ENCODE measurements around the gene LAMC3.

Gene LAMC3

GRCh38 chr9:131008909-131009618 is at the start of gene LAMC3:
TSS of gene LAMC3 (plus strand) at chr9:131009174. CDS start at chr9:131009215, 41 bp downstream.
- peak in 1 of 2 experiments; percentile 16 for DNase-seq
- TF ChIP-seq GATA1 (IDR thresholded peaks at IDR 0.05; ENCODE audit: low read depth, low read length) (no peak), POLR2A (IDR thresholded peaks at IDR 0.05; ENCODE audit: low read length) (no peak)

- DNase-seq: no peak
- no peak for TF ChIP-seq POLR2A (IDR thresholded peaks at IDR 0.05; ENCODE audit: low read length)
- TF ChIP-seq GATA1 (IDR thresholded peaks at IDR 0.05; ENCODE audit: low read depth, low read length): no peak
Observed at GRCh38 chr9:130959809-130960334, 49.1 kb upstream of the LAMC3 start.

GRCh38 chr9:130960522-130961378 is 48.2 kb upstream of the LAMC3 start:
- no peak for TF ChIP-seq GATA1 (IDR thresholded peaks at IDR 0.05; ENCODE audit: low read depth, low read length)
- DNase-seq: no peak

DNA sequence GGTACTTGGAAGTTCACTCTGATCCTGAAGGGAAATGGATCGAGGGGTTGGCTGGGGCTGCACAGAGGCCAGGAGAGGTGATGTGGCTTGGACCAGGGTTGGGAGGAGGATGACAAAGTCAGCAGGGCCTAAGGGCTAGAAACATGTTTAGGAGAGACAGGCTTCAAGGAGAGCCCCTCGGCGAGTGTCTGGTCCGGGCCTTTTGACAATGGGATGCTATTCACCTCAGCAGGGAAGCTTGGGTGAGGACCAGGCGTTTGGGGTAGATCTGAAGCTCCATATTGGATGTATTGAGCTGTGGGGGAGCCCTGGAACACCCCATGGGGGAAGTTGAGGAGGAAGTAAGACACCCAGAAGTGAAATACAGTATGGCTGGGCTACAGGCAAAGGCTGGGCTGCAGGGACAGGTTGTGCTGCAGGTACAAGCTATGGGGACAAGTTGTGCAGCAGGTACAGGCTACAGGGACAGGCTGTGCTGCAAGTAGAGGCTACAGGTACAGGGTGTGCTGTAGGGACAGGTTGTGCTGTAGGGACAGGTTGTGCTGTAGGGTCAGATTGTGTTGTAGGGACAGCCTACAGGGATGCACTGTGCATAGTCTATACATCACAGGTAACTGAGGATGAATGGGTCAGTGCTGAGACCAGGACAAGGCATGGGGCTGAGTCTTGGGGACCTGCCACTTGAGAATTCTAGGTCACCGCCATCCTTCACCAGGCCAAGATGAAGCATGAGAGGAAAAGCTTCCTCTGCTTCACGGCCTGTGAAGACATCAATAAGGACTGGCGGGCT is 47.3 kb upstream of the LAMC3 start:
- TF ChIP-seq POLR2A (IDR thresholded peaks at IDR 0.05; ENCODE audit: low read length): no peak
- no peak for TF ChIP-seq GATA1 (IDR thresholded peaks at IDR 0.05; ENCODE audit: low read depth, low read length)
- DNase-seq: no peak

GRCh38 chr9:130962418-130963316 is 46.3 kb upstream of the LAMC3 start:
- DNase-seq: no peak
- TF ChIP-seq POLR2A (IDR thresholded peaks at IDR 0.05; ENCODE audit: low read length) (no peak), GATA1 (IDR thresholded peaks at IDR 0.05; ENCODE audit: low read depth, low read length) (no peak)

DNA sequence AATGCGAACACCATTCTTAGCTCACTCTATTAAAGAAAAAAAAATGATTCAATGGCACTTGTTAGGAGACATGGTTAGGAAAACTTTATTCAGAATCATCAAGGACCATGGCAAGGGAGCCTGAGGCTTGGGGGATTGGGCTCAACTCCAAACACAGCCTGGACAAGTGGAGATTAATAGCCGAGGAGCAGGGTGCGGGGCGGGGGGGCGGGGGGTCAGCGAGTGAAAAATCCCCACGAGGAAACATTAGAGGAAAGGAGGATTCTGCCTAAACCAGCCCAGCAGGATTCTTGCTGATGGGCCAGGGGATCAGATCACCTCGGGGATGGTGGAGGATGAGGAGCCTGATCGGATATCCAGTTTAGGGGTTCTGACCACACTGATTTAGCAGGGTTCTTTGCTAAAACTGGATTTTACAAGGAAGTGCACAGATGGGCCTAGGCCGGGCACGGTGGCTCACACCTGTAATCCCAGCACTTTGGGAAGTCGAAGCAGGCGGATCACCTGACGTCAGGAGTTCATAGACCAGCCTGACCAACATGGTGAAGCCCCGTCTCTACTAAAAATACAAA is 45.6 kb upstream of the LAMC3 start:
- TF ChIP-seq POLR2A (IDR thresholded peaks at IDR 0.05; ENCODE audit: low read length) (no peak), GATA1 (IDR thresholded peaks at IDR 0.05; ENCODE audit: low read depth, low read length) (no peak)
- no peak for DNase-seq

DNA sequence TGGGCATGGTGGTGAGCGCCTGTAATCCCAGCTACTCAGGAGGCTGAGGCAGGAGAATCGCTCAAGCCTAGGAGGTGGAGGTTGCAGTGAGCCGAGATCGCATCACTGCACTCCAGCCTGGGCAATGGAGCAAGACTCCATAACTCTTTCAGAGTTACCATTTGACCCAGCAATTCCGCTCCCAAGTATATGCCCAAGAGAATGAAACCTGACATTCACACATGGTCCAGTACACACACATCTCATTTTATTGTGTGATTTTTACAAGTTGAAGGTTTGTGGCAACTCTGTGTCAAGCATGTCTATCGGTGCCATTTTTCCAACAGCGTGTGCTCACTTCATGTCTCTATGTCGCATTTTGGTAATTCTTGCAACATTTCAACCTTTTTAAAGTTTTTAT is 45.1 kb upstream of the LAMC3 start:
- no peak for TF ChIP-seq GATA1 (IDR thresholded peaks at IDR 0.05; ENCODE audit: low read depth, low read length)
- TF ChIP-seq POLR2A (IDR thresholded peaks at IDR 0.05; ENCODE audit: low read length): no peak
- no peak for DNase-seq

GRCh38 chr9:130965680-130966079 is 43.3 kb upstream of the LAMC3 start:
- TF ChIP-seq POLR2A (IDR thresholded peaks at IDR 0.05; ENCODE audit: low read length): no peak
- no peak for TF ChIP-seq GATA1 (IDR thresholded peaks at IDR 0.05; ENCODE audit: low read depth, low read length)
- no peak for DNase-seq

DNA sequence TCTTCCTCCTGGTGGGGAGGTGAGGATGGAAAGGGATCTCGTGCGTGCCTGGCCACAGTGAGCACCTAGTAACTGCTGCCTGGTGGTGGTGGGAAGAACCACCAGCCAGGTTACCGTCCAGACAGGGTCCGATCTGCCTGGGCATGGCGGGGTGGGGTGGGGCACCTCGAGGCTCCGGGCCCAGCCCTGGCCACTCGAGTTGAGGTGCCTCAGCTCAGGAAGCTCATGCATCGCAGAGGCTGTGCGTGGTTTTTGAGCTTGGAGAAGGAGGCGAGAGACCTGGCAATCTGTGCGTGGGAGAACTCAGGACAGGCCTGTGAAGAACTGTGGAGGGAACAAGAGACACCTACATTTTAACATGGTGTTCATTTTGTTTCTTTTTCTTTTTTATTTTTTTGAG is 38.9 kb upstream of the LAMC3 start:
- DNase-seq: no peak
- no peak for TF ChIP-seq POLR2A (IDR thresholded peaks at IDR 0.05; ENCODE audit: low read length)

GRCh38 chr9:130970855-130971254 is 38.1 kb upstream of the LAMC3 start:
- TF ChIP-seq POLR2A (IDR thresholded peaks at IDR 0.05; ENCODE audit: low read length): no peak
- TF ChIP-seq GATA1 (IDR thresholded peaks at IDR 0.05; ENCODE audit: low read depth, low read length): no peak
- no peak for DNase-seq

DNA sequence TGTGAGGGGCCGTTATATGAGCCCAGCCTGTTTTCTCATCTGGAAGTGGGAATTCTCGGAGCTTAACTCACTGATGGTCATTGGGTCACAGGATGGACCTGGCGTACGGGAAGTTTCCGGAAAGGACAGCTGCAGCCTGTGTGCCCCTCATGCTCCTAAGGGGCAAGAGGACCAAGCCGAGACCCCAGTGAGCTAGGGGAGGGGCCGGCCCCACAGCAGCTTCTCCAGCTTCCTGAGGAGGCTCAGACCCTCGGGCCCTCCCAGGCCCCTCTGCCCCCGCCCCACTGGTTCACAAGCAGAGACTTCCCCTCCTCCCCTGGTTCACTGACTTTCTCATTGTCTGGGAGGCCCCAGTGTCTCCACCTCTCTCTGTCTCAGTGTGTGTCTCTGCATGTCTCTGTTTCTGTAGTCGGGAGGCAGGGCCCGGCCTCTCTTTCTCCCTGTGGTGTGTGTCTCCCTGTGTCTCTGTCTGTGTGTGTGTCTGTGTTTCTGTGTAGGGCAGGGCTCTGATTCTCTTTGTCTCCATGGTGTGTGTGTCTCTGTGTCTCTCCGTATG is 37.6 kb upstream of the LAMC3 start:
- DNase-seq: no peak
- TF ChIP-seq POLR2A (IDR thresholded peaks at IDR 0.05; ENCODE audit: low read length) (no peak), GATA1 (IDR thresholded peaks at IDR 0.05; ENCODE audit: low read depth, low read length) (no peak)

GRCh38 chr9:130972277-130972956 is 36.6 kb upstream of the LAMC3 start:
- DNase-seq: no peak
- TF ChIP-seq POLR2A (IDR thresholded peaks at IDR 0.05; ENCODE audit: low read length) (no peak), GATA1 (IDR thresholded peaks at IDR 0.05; ENCODE audit: low read depth, low read length) (no peak)

Measured in erythroblast (primary cell).